Chondrocyte (in vitro differentiated cells): ENCODE measurements around the gene CXCL16. TPM values are rescaled to one million over a fixed set of nuclear protein-coding genes. Genes with fewer than 3 reads are reported as not detected.

ENCODE experiments used
- DNase-seq: peaks from one replicate; pipeline ENCODE4 v3.0.0; 2021; ENCODE audit warnings: mixed read lengths, low spot score
- H3K27ac Mint-ChIP-seq: one replicate; pipeline ENCODE4 v1.8.0; 2021; ENCODE audit warnings: mild to moderate bottlenecking, moderate library complexity, mixed read lengths; ENCODE audit not compliant: unreplicated experiment
- H3K27me3 Mint-ChIP-seq: 2 replicates; pipeline ENCODE4 v1.8.0; 2021; ENCODE audit warnings: low read depth, mixed read lengths
- H3K36me3 Mint-ChIP-seq: 2 replicates; pipeline ENCODE4 v1.8.0; 2021; ENCODE audit warnings: low read depth, mixed read lengths
- H3K4me1 Mint-ChIP-seq: 2 replicates; pipeline ENCODE4 v1.8.0; 2021; ENCODE audit warnings: low read depth, mild to moderate bottlenecking, mixed read lengths
- H3K4me3 Mint-ChIP-seq: one replicate; pipeline ENCODE4 v1.8.0; 2021; ENCODE audit warnings: mild to moderate bottlenecking, moderate library complexity, mixed read lengths; ENCODE audit not compliant: unreplicated experiment
- H3K9me3 Mint-ChIP-seq: 2 replicates; pipeline ENCODE4 v1.8.0; 2021; ENCODE audit warnings: low read depth, mixed read lengths
- total RNA-seq: library from RNA; stranded (reverse); gene quantifications from 3 replicates; pipeline ENCODE4 v1.2.1, GENCODE V29; 2021
- TF ChIP-seq, protein P1 (sequence below): fragments of 200-600 bp; sonication (generic); IDR thresholded peaks from 2 replicates; pipeline ENCODE4 v1.5.0; 2021; ENCODE audit warnings: antibody characterized with exemption, mild to moderate bottlenecking, moderate library complexity

The CXCL16 gene
- total RNA-seq, 1 donor from 2014 or later: 5.4 TPM

GRCh38 chr17:4766201-4766600 lies 26.5 kb upstream of the CXCL16 start:
- TF ChIP-seq, protein P1, sequence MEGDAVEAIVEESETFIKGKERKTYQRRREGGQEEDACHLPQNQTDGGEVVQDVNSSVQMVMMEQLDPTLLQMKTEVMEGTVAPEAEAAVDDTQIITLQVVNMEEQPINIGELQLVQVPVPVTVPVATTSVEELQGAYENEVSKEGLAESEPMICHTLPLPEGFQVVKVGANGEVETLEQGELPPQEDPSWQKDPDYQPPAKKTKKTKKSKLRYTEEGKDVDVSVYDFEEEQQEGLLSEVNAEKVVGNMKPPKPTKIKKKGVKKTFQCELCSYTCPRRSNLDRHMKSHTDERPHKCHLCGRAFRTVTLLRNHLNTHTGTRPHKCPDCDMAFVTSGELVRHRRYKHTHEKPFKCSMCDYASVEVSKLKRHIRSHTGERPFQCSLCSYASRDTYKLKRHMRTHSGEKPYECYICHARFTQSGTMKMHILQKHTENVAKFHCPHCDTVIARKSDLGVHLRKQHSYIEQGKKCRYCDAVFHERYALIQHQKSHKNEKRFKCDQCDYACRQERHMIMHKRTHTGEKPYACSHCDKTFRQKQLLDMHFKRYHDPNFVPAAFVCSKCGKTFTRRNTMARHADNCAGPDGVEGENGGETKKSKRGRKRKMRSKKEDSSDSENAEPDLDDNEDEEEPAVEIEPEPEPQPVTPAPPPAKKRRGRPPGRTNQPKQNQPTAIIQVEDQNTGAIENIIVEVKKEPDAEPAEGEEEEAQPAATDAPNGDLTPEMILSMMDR: no peak
- Mint-ChIP-seq H3K27me3 (peaks cover 6% of the 10 kb centered on the region), H3K27ac (no peak overlapping the region), H3K4me3 (no peak overlapping the region), H3K4me1 (no peaks in the 10 kb centered on the region), H3K9me3 (no peaks in the 10 kb centered on the region), H3K36me3 (no peaks in the 10 kb centered on the region)
- DNase-seq: peak; percentile 5

GRCh38 chr17:4764595-4764994 lies 24.9 kb upstream of the CXCL16 start:
- Mint-ChIP-seq H3K4me3 (no peak overlapping the region), H3K4me1 (no peaks in the 10 kb centered on the region), H3K36me3 (no peaks in the 10 kb centered on the region), H3K9me3 (no peaks in the 10 kb centered on the region), H3K27me3 (peaks cover 14% of the 10 kb centered on the region), H3K27ac (no peak overlapping the region)
- no peak for DNase-seq
- TF ChIP-seq, protein P1: no peak

- no peaks in the 10 kb centered on the region for H3K4me1 Mint-ChIP-seq
- TF ChIP-seq, protein P1: no peak
- H3K27ac Mint-ChIP-seq: no peak overlapping the region
- peaks cover 33% of the 10 kb centered on the region for H3K27me3 Mint-ChIP-seq
- peak; percentile 25 for DNase-seq
- peaks cover 2% of the 10 kb centered on the region for H3K36me3 Mint-ChIP-seq
- no peak overlapping the region for H3K4me3 Mint-ChIP-seq
- H3K9me3 Mint-ChIP-seq: no peaks in the 10 kb centered on the region
These were observed 20.1 kb upstream of the CXCL16 start for GRCh38 chr17:4759776-4760236.

DNA sequence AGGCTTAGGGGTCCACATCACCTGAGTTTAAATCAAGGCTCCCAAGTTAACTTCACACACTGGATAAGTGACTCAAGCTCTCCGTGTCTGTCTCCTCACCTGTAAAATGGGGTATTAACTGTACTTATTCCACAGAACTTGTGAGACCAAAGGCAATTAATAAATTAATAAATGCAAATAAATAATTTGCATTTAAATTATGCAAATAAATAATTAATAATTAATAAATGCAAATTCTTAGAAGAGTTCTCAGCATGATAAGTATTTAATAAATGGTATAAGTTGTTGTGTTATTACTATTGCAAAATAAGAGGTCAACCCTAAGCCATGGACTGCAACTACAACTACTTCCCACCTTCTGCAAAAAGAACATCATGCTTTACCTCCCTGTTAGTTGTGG lies 13.7 kb upstream of the CXCL16 start:
- H3K27ac Mint-ChIP-seq: no peak overlapping the region
- DNase-seq: no peak
- H3K4me3 Mint-ChIP-seq: no peak overlapping the region
- H3K36me3 Mint-ChIP-seq: peaks cover 2% of the 10 kb centered on the region
- H3K27me3 Mint-ChIP-seq: peaks cover 48% of the 10 kb centered on the region
- TF ChIP-seq, protein P1: no peak
- no peaks in the 10 kb centered on the region for H3K4me1 Mint-ChIP-seq
- no peaks in the 10 kb centered on the region for H3K9me3 Mint-ChIP-seq

- no peak for DNase-seq
These were observed 12.2 kb upstream of the CXCL16 start for GRCh38 chr17:4751932-4752331.

More at GRCh38 chr17:4751932-4752331, 12.2 kb upstream of the CXCL16 start:
- Mint-ChIP-seq H3K27me3 (peaks cover 43% of the 10 kb centered on the region), H3K4me1 (no peaks in the 10 kb centered on the region), H3K36me3 (peaks cover 2% of the 10 kb centered on the region), H3K4me3 (no peak overlapping the region), H3K9me3 (no peaks in the 10 kb centered on the region), H3K27ac (no peak overlapping the region)
- TF ChIP-seq, protein P1: no peak
